HepG2 (cell line): Measurements from ENCODE around the gene NAGA. TPM values are rescaled to one million over a fixed set of nuclear protein-coding genes. Genes with fewer than 3 reads are reported as not detected.

Experiments used
- AGO1 ChIP-seq: fragments of 200-400 bp; formaldehyde crosslinking; IDR thresholded peaks from 2 replicates; pipeline ENCODE4 v1.6.1; 2017; ENCODE audit warnings: mild to moderate bottlenecking, low read depth, low read length, moderate library complexity; ENCODE audit not compliant: poor library complexity, severe bottlenecking
- GATA4 ChIP-seq: sonication (generic); IDR thresholded peaks from 2 replicates; pipeline ENCODE4 v1.6.1; 2016; ENCODE audit warnings: antibody characterized with exemption, low read depth, borderline replicate concordance
- KLF16 ChIP-seq, 2 experiments: sonication (generic) in 1 of 2; formaldehyde crosslinking in 1 of 2; IDR thresholded peaks; 2 replicates each; pipeline versions ENCODE4 v1.6.1 to v1.8.0; 2016 to 2023; ENCODE audit warnings: missing genetic modification reagents in 2 of 2, missing compliant biosample characterization in 1 of 2
- MIER3 ChIP-seq: IDR thresholded peaks from 2 replicates; pipeline ENCODE4 v1.6.1; 2016; ENCODE audit warnings: missing compliant biosample characterization, borderline replicate concordance
- RFXAP ChIP-seq: sonication (generic); formaldehyde crosslinking; IDR thresholded peaks from 2 replicates; pipeline ENCODE4 v1.4.0; 2020; ENCODE audit warnings: missing genetic modification reagents, borderline replicate concordance
- RXRA ChIP-seq: sonication (generic); formaldehyde crosslinking; IDR thresholded peaks from 2 replicates; pipeline ENCODE4 v1.5.1; 2020; ENCODE audit warnings: missing genetic modification reagents
- ZFP82 ChIP-seq: sonication (generic); formaldehyde crosslinking; IDR thresholded peaks from 2 replicates; pipeline ENCODE4 v1.5.1; 2020; ENCODE audit warnings: mild to moderate bottlenecking, missing genetic modification reagents, borderline replicate concordance
- ZNF121 ChIP-seq: sonication (generic); formaldehyde crosslinking; IDR thresholded peaks from 2 replicates; pipeline ENCODE4 v1.5.0; 2020; ENCODE audit warnings: mild to moderate bottlenecking, missing genetic modification reagents
- polyA plus RNA-seq, 8 experiments: library from polyadenylated mRNA; depleted of rRNA in 3 of 8; stranded (reverse) in 7 of 8; unstranded in 1 of 8; fragments of >200 nt; fragmentation: Illumina TruSeq in 4 of 8; extraction: Trizol in 4 of 8; gene quantifications; 2 replicates each; pipeline versions ENCODE4 v1.2.1 to v1.2.3, GENCODE V29; 2011 to 2016; ENCODE audit warnings: low read depth in 4 of 8, missing spikeins in 1 of 8, mixed read lengths in 1 of 8; ENCODE audit not compliant: insufficient read depth in 1 of 8
- total RNA-seq, 5 experiments: library from RNA; depleted of rRNA; stranded (reverse); fragments of >200 nt; fragmentation: Illumina TruSeq; extraction: Trizol; gene quantifications; 2 replicates each; pipeline ENCODE4 v1.2.3, GENCODE V29; 2016; ENCODE audit warnings: low read depth in 1 of 5
- TF ChIP-seq, protein P1 (sequence below): sonication (generic); formaldehyde crosslinking; IDR thresholded peaks from 2 replicates; pipeline ENCODE4 v1.5.0; 2020; ENCODE audit warnings: mild to moderate bottlenecking, missing genetic modification reagents, borderline replicate concordance
- TF ChIP-seq, protein P2 (sequence below): sonication (generic); formaldehyde crosslinking; IDR thresholded peaks from 2 replicates; pipeline ENCODE4 v1.4.0; 2020; ENCODE audit warnings: missing genetic modification reagents, borderline replicate concordance
- TF ChIP-seq, protein P3 (sequence below): sonication (generic); formaldehyde crosslinking; IDR thresholded peaks from 2 replicates; pipeline ENCODE4 v1.4.0; 2020; ENCODE audit warnings: missing genetic modification reagents
- TF ChIP-seq, protein P4 (sequence below): sonication (generic); formaldehyde crosslinking; conservative IDR thresholded peaks from 2 replicates; pipeline ENCODE4 v1.4.0; 2020; ENCODE audit warnings: missing genetic modification reagents

NAGA gene
- total and polyA plus RNA-seq, 2 of the 13 experiments (the other 11 are each of a cell fraction or from before 2014, with no cell fraction given) = 15.1 to 23.4 TPM

DNA sequence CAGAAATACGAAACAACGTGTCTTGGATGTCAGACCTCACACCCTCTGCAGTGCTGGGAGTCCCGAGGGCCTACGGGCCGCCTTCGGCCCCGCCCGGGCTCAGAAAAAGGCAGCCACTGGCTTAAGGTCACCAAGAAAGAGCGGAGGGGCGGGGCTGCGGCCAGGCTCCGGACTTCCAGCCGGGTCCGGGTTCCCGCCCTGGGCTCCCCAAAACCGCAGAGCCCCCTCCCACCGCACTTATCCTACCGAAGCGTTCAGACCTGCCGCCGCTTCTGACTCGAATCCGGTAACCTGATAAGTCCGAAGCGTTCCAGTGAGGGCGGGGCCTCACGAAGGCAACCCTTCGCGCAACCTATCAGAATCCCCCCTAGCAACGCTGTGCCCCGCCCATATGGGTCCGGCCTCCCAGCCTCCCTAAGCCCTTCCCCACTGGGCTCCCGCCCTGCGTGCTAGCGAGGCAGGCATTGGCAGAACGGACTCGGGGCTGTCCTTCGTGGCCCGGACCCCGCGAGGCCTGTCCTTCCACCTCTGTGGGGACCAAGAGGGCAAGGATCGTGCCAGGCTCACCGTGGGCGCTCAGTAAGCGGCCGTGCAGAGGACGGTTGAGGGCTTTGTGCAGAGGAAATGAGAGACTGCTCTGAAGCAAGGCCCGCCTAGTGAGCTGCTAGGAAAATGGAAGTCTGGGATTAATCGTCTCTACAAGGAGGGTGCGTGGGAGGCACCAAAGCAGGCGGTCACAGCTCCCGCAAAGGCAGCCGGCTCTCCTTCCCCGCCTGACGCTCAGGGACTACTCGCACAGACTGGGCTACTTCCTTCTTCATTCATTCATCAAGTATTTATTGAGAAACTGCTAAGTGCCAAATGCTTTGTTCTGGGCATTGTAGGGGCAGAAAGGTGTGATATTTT lies at the start of gene NAGA (continued):
- TF ChIP-seq GATA4 (no peak), ZNF121 (no peak), KLF16 (CRISPR knock-in tag; IDR thresholded peaks at IDR 0.05) (peak in 1 of 2 experiments; percentile 50; a peak in 1 of 4 replicates), RFXAP (CRISPR knock-in tag) (peak; percentile 60; the same call in 1 of the 2 replicates), ZFP82 (CRISPR knock-in tag) (peak; percentile 82; the same call in 1 of the 2 replicates), AGO1 (peak; percentile 78), MIER3 (CRISPR knock-in tag) (peak; percentile 36; the same call in 1 of the 2 replicates), RXRA (CRISPR knock-in tag) (no peak)
- TF ChIP-seq, protein P1, sequence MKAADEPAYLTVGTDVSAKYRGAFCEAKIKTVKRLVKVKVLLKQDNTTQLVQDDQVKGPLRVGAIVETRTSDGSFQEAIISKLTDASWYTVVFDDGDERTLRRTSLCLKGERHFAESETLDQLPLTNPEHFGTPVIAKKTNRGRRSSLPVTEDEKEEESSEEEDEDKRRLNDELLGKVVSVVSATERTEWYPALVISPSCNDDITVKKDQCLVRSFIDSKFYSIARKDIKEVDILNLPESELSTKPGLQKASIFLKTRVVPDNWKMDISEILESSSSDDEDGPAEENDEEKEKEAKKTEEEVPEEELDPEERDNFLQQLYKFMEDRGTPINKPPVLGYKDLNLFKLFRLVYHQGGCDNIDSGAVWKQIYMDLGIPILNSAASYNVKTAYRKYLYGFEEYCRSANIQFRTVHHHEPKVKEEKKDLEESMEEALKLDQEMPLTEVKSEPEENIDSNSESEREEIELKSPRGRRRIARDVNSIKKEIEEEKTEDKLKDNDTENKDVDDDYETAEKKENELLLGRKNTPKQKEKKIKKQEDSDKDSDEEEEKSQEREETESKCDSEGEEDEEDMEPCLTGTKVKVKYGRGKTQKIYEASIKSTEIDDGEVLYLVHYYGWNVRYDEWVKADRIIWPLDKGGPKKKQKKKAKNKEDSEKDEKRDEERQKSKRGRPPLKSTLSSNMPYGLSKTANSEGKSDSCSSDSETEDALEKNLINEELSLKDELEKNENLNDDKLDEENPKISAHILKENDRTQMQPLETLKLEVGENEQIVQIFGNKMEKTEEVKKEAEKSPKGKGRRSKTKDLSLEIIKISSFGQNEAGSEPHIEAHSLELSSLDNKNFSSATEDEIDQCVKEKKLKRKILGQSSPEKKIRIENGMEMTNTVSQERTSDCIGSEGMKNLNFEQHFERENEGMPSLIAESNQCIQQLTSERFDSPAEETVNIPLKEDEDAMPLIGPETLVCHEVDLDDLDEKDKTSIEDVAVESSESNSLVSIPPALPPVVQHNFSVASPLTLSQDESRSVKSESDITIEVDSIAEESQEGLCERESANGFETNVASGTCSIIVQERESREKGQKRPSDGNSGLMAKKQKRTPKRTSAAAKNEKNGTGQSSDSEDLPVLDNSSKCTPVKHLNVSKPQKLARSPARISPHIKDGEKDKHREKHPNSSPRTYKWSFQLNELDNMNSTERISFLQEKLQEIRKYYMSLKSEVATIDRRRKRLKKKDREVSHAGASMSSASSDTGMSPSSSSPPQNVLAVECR (CRISPR knock-in tag) = peak; percentile 83
- TF ChIP-seq, protein P2, sequence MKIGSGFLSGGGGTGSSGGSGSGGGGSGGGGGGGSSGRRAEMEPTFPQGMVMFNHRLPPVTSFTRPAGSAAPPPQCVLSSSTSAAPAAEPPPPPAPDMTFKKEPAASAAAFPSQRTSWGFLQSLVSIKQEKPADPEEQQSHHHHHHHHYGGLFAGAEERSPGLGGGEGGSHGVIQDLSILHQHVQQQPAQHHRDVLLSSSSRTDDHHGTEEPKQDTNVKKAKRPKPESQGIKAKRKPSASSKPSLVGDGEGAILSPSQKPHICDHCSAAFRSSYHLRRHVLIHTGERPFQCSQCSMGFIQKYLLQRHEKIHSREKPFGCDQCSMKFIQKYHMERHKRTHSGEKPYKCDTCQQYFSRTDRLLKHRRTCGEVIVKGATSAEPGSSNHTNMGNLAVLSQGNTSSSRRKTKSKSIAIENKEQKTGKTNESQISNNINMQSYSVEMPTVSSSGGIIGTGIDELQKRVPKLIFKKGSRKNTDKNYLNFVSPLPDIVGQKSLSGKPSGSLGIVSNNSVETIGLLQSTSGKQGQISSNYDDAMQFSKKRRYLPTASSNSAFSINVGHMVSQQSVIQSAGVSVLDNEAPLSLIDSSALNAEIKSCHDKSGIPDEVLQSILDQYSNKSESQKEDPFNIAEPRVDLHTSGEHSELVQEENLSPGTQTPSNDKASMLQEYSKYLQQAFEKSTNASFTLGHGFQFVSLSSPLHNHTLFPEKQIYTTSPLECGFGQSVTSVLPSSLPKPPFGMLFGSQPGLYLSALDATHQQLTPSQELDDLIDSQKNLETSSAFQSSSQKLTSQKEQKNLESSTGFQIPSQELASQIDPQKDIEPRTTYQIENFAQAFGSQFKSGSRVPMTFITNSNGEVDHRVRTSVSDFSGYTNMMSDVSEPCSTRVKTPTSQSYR = peak; percentile 11; the same call in 1 of the 2 replicates
- TF ChIP-seq, protein P3, sequence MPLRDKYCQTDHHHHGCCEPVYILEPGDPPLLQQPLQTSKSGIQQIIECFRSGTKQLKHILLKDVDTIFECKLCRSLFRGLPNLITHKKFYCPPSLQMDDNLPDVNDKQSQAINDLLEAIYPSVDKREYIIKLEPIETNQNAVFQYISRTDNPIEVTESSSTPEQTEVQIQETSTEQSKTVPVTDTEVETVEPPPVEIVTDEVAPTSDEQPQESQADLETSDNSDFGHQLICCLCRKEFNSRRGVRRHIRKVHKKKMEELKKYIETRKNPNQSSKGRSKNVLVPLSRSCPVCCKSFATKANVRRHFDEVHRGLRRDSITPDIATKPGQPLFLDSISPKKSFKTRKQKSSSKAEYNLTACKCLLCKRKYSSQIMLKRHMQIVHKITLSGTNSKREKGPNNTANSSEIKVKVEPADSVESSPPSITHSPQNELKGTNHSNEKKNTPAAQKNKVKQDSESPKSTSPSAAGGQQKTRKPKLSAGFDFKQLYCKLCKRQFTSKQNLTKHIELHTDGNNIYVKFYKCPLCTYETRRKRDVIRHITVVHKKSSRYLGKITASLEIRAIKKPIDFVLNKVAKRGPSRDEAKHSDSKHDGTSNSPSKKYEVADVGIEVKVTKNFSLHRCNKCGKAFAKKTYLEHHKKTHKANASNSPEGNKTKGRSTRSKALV (CRISPR knock-in tag) = no peak
- TF ChIP-seq, protein P4, sequence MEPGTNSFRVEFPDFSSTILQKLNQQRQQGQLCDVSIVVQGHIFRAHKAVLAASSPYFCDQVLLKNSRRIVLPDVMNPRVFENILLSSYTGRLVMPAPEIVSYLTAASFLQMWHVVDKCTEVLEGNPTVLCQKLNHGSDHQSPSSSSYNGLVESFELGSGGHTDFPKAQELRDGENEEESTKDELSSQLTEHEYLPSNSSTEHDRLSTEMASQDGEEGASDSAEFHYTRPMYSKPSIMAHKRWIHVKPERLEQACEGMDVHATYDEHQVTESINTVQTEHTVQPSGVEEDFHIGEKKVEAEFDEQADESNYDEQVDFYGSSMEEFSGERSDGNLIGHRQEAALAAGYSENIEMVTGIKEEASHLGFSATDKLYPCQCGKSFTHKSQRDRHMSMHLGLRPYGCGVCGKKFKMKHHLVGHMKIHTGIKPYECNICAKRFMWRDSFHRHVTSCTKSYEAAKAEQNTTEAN (CRISPR knock-in tag) = no peak
